Transverse colon (tissue), 4 donors: ENCODE results near the gene ABCA8.

Experiments
- CTCF ChIP-seq, 5 experiments: fragments of 200-600 bp in 3 of 5; fragments of 450-650 bp in 2 of 5; sonication (generic) in 3 of 5; IDR thresholded peaks; 1 replicate in 2 of 5; 2 replicates in 3 of 5; pipeline ENCODE4 v1.5.1; 2016 to 2017; ENCODE audit warnings: antibody characterized with exemption in 5 of 5, inconsistent platforms in 3 of 5, mild to moderate bottlenecking in 2 of 5, moderate library complexity in 1 of 5
- POLR2A ChIP-seq: fragments of 450-650 bp; IDR thresholded peaks from one replicate; pipeline ENCODE4 v1.6.1; 2016; ENCODE audit warnings: antibody characterized with exemption, mild to moderate bottlenecking, moderate library complexity
- POLR2AphosphoS5 ChIP-seq, 3 donors: sonication (generic); formaldehyde crosslinking; IDR thresholded peaks; one replicate each; pipeline ENCODE4 v1.6.1; 2016; ENCODE audit warnings: antibody characterized with exemption in 3 of 3

GRCh38 chr17:68892658-68893057 is 62.5 kb downstream of the ABCA8 start:
- TF ChIP-seq POLR2A (no peak), CTCF (IDR thresholded peaks at IDR 0.05) (no peak), POLR2AphosphoS5 (IDR thresholded peaks at IDR 0.05) (no peak)
